Astrocyte (in vitro differentiated cells and primary cell): ENCODE measurements around the gene SNAP47. TPM values are rescaled to one million over a fixed set of nuclear protein-coding genes. Genes with fewer than 3 reads are reported as not detected.

ENCODE experiments used
- DNase-seq: peaks from one replicate; pipeline ENCODE4 v3.0.0-alpha.2; 2010; ENCODE audit warnings: low read depth
- FAIRE-seq: peaks from 2 replicates; lab custom pipeline; 2011; peaks lifted over from hg19 to GRCh38; lab: Jason Lieb, UNC
- H2AFZ ChIP-seq: 2 replicates; pipeline ENCODE4 v1.6.0; 2012; ENCODE audit warnings: low read depth, low read length, inconsistent platforms
- H3K27ac ChIP-seq: 2 replicates; pipeline ENCODE4 v1.5.1; 2011; ENCODE audit warnings: low read depth, low read length, inconsistent platforms
- H3K27me3 ChIP-seq: 2 replicates; pipeline ENCODE4 v1.6.0; 2011; ENCODE audit warnings: low read length, inconsistent platforms; ENCODE audit not compliant: insufficient read depth
- H3K36me3 ChIP-seq: 2 replicates; pipeline ENCODE4 v1.5.1; 2011; ENCODE audit warnings: low read length, inconsistent platforms; ENCODE audit not compliant: insufficient read depth
- H3K4me1 ChIP-seq: 2 replicates; pipeline ENCODE4 v1.5.1; 2011; ENCODE audit warnings: low read length, inconsistent platforms; ENCODE audit not compliant: insufficient read depth
- H3K4me2 ChIP-seq: 2 replicates; pipeline ENCODE4 v1.6.0; 2012; ENCODE audit warnings: low read length, inconsistent platforms
- H3K4me3 ChIP-seq: 2 replicates; pipeline ENCODE4 v1.5.1; 2011; ENCODE audit warnings: low read depth, mild to moderate bottlenecking, low read length, inconsistent platforms; ENCODE audit not compliant: insufficient read depth
- H3K79me2 ChIP-seq: 2 replicates; pipeline ENCODE4 v1.6.0; 2012; ENCODE audit warnings: mild to moderate bottlenecking, low read length, inconsistent platforms; ENCODE audit not compliant: insufficient read depth
- H3K9ac ChIP-seq: 2 replicates; pipeline ENCODE4 v1.6.0; 2012; ENCODE audit warnings: mild to moderate bottlenecking, low read length, inconsistent platforms
- H3K9me3 ChIP-seq: 2 replicates; pipeline ENCODE4 v1.5.1; 2012; ENCODE audit warnings: low read depth, mild to moderate bottlenecking, low read length, inconsistent platforms; ENCODE audit not compliant: insufficient read depth
- H4K20me1 ChIP-seq: 2 replicates; pipeline ENCODE4 v1.6.0; 2012; ENCODE audit warnings: low read length, inconsistent platforms; ENCODE audit not compliant: insufficient read depth
- H3K27ac Mint-ChIP-seq: one replicate; pipeline ENCODE4 v1.8.0; 2021; ENCODE audit warnings: mild to moderate bottlenecking, mixed read lengths; ENCODE audit not compliant: unreplicated experiment
- H3K27me3 Mint-ChIP-seq: one replicate; pipeline ENCODE4 v1.8.0; 2021; ENCODE audit warnings: low read depth, mixed read lengths; ENCODE audit not compliant: unreplicated experiment
- H3K36me3 Mint-ChIP-seq: one replicate; pipeline ENCODE4 v1.8.0; 2021; ENCODE audit warnings: low read depth, mixed read lengths; ENCODE audit not compliant: unreplicated experiment
- H3K4me1 Mint-ChIP-seq: one replicate; pipeline ENCODE4 v1.8.0; 2021; ENCODE audit warnings: low read depth, mixed read lengths; ENCODE audit not compliant: unreplicated experiment
- H3K4me3 Mint-ChIP-seq: one replicate; pipeline ENCODE4 v1.8.0; 2021; ENCODE audit warnings: mild to moderate bottlenecking, moderate library complexity, mixed read lengths; ENCODE audit not compliant: unreplicated experiment
- H3K9me3 Mint-ChIP-seq: one replicate; pipeline ENCODE4 v1.8.0; 2021; ENCODE audit warnings: mild to moderate bottlenecking, mixed read lengths; ENCODE audit not compliant: unreplicated experiment
- EZH2 ChIP-seq: IDR thresholded peaks from 2 replicates; pipeline ENCODE4 v1.6.1; 2012; ENCODE audit warnings: mild to moderate bottlenecking, low read length, inconsistent platforms; ENCODE audit not compliant: insufficient read depth
- total RNA-seq: library from RNA; stranded (reverse); gene quantifications from 2 replicates; pipeline ENCODE4 v1.2.1, GENCODE V29; 2021
- TF ChIP-seq, protein P1 (sequence below): IDR thresholded peaks from 2 replicates; pipeline ENCODE4 v1.5.1; 2011; ENCODE audit warnings: low read depth, mild to moderate bottlenecking, inconsistent platforms, low read length, moderate library complexity; ENCODE audit not compliant: insufficient read depth

SNAP47 gene
- total RNA-seq, 1 donor from 2014 or later: 31.9 TPM

DNA sequence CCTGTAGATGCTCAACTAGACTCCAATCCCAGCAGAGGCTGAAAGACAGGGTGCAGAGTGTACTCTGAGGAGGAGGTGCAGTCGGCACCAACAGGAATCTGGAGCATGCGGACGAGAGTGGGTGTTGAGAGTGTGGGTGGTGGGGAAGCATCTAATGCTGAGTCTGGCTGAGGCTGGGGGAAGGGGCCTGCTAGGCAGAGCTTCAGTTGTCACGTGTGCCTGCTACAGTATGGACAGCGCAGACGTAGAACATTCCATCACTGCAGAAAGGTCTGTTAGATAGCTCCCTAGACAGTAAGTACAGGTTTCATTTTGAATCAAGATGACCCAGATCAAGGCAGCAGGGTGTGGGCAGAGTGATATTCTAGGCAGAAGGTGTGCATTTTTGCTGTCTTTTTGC is 23.1 kb downstream of the SNAP47 start:
- Mint-ChIP-seq H3K27ac (peak overlapping the region; percentile 96), H3K27me3 (no peaks in the 10 kb centered on the region), H3K4me3 (peak overlapping the region; percentile 68), H3K36me3 (peaks cover 6% of the 10 kb centered on the region), H3K4me1 (peaks cover 44% of the 10 kb centered on the region), H3K9me3 (no peaks in the 10 kb centered on the region)
- DNase-seq (peak; percentile 12), FAIRE-seq (no peak)
- peaks cover 7% of the 10 kb centered on the region for H3K36me3 ChIP-seq
- TF ChIP-seq, protein P1, sequence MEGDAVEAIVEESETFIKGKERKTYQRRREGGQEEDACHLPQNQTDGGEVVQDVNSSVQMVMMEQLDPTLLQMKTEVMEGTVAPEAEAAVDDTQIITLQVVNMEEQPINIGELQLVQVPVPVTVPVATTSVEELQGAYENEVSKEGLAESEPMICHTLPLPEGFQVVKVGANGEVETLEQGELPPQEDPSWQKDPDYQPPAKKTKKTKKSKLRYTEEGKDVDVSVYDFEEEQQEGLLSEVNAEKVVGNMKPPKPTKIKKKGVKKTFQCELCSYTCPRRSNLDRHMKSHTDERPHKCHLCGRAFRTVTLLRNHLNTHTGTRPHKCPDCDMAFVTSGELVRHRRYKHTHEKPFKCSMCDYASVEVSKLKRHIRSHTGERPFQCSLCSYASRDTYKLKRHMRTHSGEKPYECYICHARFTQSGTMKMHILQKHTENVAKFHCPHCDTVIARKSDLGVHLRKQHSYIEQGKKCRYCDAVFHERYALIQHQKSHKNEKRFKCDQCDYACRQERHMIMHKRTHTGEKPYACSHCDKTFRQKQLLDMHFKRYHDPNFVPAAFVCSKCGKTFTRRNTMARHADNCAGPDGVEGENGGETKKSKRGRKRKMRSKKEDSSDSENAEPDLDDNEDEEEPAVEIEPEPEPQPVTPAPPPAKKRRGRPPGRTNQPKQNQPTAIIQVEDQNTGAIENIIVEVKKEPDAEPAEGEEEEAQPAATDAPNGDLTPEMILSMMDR: no peak
- TF ChIP-seq EZH2: no peak
- no peak overlapping the region for H3K9ac ChIP-seq
- no peak overlapping the region for H2AFZ ChIP-seq
- peak overlapping the region; percentile 80 for H3K4me2 ChIP-seq
- no peaks in the 10 kb centered on the region for H3K9me3 ChIP-seq
- no peak overlapping the region for H3K27ac ChIP-seq
- H3K4me3 ChIP-seq: no peak overlapping the region
- H3K27me3 ChIP-seq: no peaks in the 10 kb centered on the region
- H4K20me1 ChIP-seq: peaks cover 96% of the 10 kb centered on the region
- peaks cover 42% of the 10 kb centered on the region for H3K4me1 ChIP-seq
- H3K79me2 ChIP-seq: peaks cover 56% of the 10 kb centered on the region

DNA sequence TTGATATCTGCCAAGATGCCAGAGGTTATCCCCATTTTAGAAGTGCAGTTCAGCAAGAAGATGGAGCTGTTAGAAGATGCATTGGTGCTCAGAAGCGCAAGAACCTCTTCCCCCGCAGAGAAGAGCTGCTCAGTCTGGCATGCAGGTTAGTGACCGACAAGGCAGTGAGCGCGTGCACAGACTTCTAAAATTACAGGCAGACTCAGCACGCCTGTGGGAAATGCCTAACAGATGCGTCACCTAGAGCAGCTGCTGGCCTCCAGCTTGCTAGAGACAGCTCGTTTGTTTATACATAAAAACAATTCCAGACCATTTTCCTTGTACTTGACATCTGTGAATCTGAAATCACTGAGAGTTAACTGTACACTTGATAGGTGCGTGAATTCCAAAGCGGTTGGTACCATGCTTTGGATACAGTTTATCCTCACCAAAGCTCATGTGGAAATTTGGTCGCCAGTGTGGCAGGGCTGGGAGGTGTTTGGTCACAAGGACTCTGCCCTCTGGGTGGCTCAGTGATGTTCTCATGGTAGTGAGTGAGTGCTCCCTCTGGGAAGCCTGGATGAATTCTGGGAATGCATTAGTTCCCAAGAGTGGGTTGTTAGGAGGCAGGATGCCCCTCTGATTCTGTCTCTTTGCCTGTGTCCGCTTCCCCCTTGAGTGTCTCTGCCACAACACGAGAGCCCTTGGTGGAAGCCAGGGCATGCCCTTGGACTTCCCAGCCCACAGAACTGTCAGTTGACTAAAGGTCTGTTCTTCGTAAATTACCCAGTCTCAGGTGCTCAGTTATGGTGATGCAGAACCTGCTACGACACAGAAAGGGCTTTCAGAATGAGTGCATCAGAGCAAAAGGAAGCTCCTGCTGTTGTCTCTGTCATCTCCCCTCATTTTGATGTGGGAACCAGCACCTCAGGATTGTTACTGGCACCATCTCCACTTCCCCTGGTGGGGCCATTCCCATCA is 24.4 kb downstream of the SNAP47 start:
- TF ChIP-seq, protein P1: no peak
- TF ChIP-seq EZH2: no peak
- Mint-ChIP-seq H3K36me3 (peaks cover 6% of the 10 kb centered on the region), H3K4me1 (peaks cover 52% of the 10 kb centered on the region), H3K27me3 (no peaks in the 10 kb centered on the region), H3K27ac (peak overlapping the region; percentile 96), H3K4me3 (no peak overlapping the region), H3K9me3 (no peaks in the 10 kb centered on the region)
- Histone ChIP-seq H3K4me3 (no peak overlapping the region), H3K4me2 (peak overlapping the region; percentile 80), H2AFZ (no peak overlapping the region), H3K4me1 (peaks cover 50% of the 10 kb centered on the region), H4K20me1 (peaks cover 94% of the 10 kb centered on the region), H3K9ac (peak overlapping the region; percentile 62), H3K9me3 (no peaks in the 10 kb centered on the region), H3K27me3 (no peaks in the 10 kb centered on the region), H3K36me3 (peaks cover 7% of the 10 kb centered on the region), H3K79me2 (peaks cover 51% of the 10 kb centered on the region), H3K27ac (peak overlapping the region; percentile 88)
- peak; percentile 86 for FAIRE-seq
- peak; percentile 98 for DNase-seq

DNA sequence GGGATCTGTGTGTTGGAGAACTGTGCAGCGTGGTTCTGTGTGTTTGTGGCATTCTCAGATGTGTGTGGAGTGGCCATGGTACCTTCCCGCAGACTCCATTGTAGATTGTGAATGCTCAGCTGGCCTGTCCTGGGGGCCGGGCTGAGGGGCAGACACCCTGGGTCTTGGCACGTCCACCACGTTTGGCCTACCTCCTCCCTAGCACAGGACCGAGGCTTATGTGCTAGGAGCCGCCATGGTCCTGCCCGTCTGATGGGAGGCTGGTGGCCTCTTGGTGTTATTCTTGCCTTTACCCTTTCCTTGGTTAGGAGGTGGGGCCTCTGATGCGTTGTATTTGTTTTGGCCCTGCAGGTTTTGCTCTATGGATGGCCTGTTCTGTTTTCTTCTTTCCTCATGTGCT is 25.1 kb downstream of the SNAP47 start:
- peak overlapping the region; percentile 96 for H3K27ac Mint-ChIP-seq
- Histone ChIP-seq H3K4me1 (peaks cover 50% of the 10 kb centered on the region), H3K27ac (peak overlapping the region; percentile 88), H3K9me3 (no peaks in the 10 kb centered on the region), H3K4me3 (no peak overlapping the region), H3K36me3 (peaks cover 7% of the 10 kb centered on the region), H3K79me2 (peaks cover 45% of the 10 kb centered on the region), H4K20me1 (peaks cover 93% of the 10 kb centered on the region), H3K4me2 (peak overlapping the region; percentile 80), H3K9ac (peak overlapping the region; percentile 62), H3K27me3 (no peaks in the 10 kb centered on the region), H2AFZ (no peak overlapping the region)
- no peaks in the 10 kb centered on the region for H3K9me3 Mint-ChIP-seq
- peak overlapping the region; percentile 1 for H3K4me3 Mint-ChIP-seq
- no peaks in the 10 kb centered on the region for H3K27me3 Mint-ChIP-seq
- no peak for TF ChIP-seq EZH2
- TF ChIP-seq, protein P1: no peak
- no peak for DNase-seq
- H3K36me3 Mint-ChIP-seq: peaks cover 5% of the 10 kb centered on the region
- no peak for FAIRE-seq
- H3K4me1 Mint-ChIP-seq: peaks cover 52% of the 10 kb centered on the region
